ENCODE measurements around the gene ATP2A1.

Gene ATP2A1

GRCh38 chr16:28931801-28932225 is 53.5 kb downstream of the ATP2A1 start, which contains the start of gene CD19:
Gene CD19, plus strand, starts transcription at chr16:28931971. Its CDS starts 30 bp downstream, at chr16:28932001.
- no peak for DNase-seq
- peaks cover 0 to 4% of the 10 kb centered on the region in 2 donors for H3K27me3 ChIP-seq
- no peak within 1 kb of the TSS for H3K27ac ChIP-seq
- no peak for TF ChIP-seq CTCF (IDR thresholded peaks at IDR 0.05)
- no peaks in the 10 kb centered on the region for H3K9me3 ChIP-seq
- H3K4me3 ChIP-seq, result no peak within 1 kb of the TSS
- peaks cover 0 to 5% (median 0%) of the 10 kb centered on the region in 4 donors for H3K4me1 ChIP-seq
- H3K36me3 ChIP-seq, result no peaks in the 10 kb centered on the region
- intact Hi-C loops (cut with DNase I; ENCODE audit: low total_unique reads), result no loop called here

- no peak for TF ChIP-seq CTCF (IDR thresholded peaks at IDR 0.05)
- H3K4me1 ChIP-seq, result peaks cover 0 to 5% (median 0%) of the 10 kb centered on the region in 4 donors
- H3K27ac ChIP-seq, result no peak overlapping the region
- H3K27me3 ChIP-seq, result peaks cover 0 to 12% of the 10 kb centered on the region in 2 donors
- no peaks in the 10 kb centered on the region for H3K36me3 ChIP-seq
- DNase-seq, result no peak
- intact Hi-C loops (cut with DNase I; ENCODE audit: low total_unique reads), result no loop called here
- no peak overlapping the region for H3K4me3 ChIP-seq
- H3K9me3 ChIP-seq, result no peaks in the 10 kb centered on the region
Measured at GRCh38 chr16:28932339-28933141, 54.3 kb downstream of the ATP2A1 start.

GRCh38 chr16:28933171-28933570 is 54.9 kb downstream of the ATP2A1 start:
- Histone ChIP-seq H3K36me3 (no peaks in the 10 kb centered on the region), H3K27ac (no peak overlapping the region), H3K27me3 (peaks cover 0 to 18% of the 10 kb centered on the region in 2 donors), H3K9me3 (no peaks in the 10 kb centered on the region), H3K4me3 (no peak overlapping the region), H3K4me1 (peaks cover 0 to 5% (median 0%) of the 10 kb centered on the region in 4 donors)
- DNase-seq, result no peak
- intact Hi-C loops (cut with DNase I; ENCODE audit: low total_unique reads), result no loop called here
- no peak for TF ChIP-seq CTCF (IDR thresholded peaks at IDR 0.05)

- Histone ChIP-seq H3K9me3 (no peaks in the 10 kb centered on the region), H3K27ac (no peak overlapping the region), H3K4me3 (no peak overlapping the region), H3K27me3 (peaks cover 0 to 28% of the 10 kb centered on the region in 2 donors), H3K36me3 (no peaks in the 10 kb centered on the region), H3K4me1 (peaks cover 0 to 5% (median 0%) of the 10 kb centered on the region in 4 donors)
- intact Hi-C loops (cut with DNase I; ENCODE audit: low total_unique reads), result no loop called here
- DNase-seq, result no peak
- no peak for TF ChIP-seq CTCF (IDR thresholded peaks at IDR 0.05)
Measured at GRCh38 chr16:28935346-28935745, 57.1 kb downstream of the ATP2A1 start.

- peaks cover 0 to 28% of the 10 kb centered on the region in 2 donors for H3K27me3 ChIP-seq
- H3K9me3 ChIP-seq, result no peaks in the 10 kb centered on the region
- peak; percentile 77 to 83 for DNase-seq
- no peak overlapping the region for H3K27ac ChIP-seq
- H3K4me3 ChIP-seq, result no peak overlapping the region
- H3K4me1 ChIP-seq, result peaks cover 0 to 5% (median 0%) of the 10 kb centered on the region in 4 donors
- no peak for TF ChIP-seq CTCF (IDR thresholded peaks at IDR 0.05)
- no peaks in the 10 kb centered on the region for H3K36me3 ChIP-seq
- intact Hi-C loops (cut with DNase I; ENCODE audit: low total_unique reads), result no loop called here
Measured at GRCh38 chr16:28935924-28936783, 57.9 kb downstream of the ATP2A1 start.

Data from tibial artery (tissue), 4 donors.